HG02981 (cell line): ENCODE data around the gene JAM3.

Experiments used
- ATAC-seq: cut with Tn5 transposase; IDR thresholded peaks from one replicate; pipeline ENCODE4 v1.9.1; 2021; ENCODE audit warnings: mild to moderate bottlenecking, moderate library complexity; ENCODE audit not compliant: unreplicated experiment

JAM3 gene

GRCh38 chr11:134038897-134039470, 29.9 kb upstream of the JAM3 start:
- no peak for ATAC-seq

GRCh38 chr11:134039726-134040385, 29.0 kb upstream of the JAM3 start:
- ATAC-seq: no peak

DNA sequence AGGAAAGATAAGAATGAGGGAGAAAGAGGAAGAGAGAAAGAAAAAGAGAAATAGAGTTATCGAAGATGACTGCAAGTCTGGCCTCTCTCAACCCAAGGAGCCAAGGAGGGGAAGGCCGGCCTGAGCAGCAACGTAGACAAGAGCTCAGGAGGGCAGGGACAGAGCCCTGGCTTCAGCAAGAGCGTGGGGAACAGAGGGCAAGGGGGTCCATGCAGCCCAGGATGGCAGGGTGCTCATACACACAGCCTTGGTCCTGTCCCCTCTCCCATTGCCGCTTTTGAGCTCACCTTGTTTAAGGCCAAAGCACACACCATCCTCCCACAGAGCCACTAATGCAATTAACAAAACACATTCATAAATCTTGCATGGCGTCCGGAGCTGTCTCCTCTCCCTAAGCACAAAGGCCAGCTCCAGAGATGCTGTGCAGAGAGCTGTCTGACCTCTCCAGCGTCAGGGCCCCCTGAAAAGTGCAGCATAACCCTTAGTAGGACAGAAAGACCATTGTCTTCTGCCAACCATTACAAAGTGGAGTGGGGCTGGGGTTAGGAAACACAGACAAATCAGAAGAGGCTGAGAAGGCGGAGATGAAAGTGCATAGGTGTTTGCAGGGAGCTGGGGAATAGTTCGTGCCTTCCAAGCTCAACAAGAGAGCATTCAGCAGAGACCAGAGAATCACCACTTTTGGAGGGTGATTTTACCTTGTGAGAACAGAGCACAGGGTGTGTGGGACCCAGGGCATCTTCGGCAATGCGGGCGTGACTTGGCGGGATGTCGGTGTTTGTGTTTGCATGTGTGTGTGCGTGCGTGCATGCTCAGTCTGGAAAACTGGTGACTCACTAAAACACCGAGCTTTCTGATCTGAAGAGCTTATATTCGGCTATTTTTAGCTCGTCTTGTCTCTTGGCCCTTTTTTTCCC, 28.2 kb upstream of the JAM3 start:
- ATAC-seq: no peak

DNA sequence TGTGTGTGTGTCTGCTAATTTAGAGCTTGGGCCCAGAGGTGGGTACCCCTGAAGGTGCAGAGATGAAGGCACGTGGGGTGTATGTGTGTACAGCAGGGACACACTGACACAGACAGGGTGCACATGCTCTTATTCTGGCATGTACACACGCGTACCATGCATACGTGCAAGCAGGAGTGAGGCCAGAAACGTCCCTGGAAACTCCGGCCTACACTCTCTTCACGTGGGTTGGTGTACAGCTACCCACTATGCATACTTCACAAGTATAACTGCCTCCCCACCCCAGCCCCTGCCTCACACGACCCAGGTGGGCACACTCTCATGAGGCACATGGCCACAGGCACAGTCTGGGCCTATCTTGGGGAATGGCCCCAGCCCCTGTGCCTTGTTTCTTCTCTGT, 27.5 kb upstream of the JAM3 start:
- no peak for ATAC-seq

DNA sequence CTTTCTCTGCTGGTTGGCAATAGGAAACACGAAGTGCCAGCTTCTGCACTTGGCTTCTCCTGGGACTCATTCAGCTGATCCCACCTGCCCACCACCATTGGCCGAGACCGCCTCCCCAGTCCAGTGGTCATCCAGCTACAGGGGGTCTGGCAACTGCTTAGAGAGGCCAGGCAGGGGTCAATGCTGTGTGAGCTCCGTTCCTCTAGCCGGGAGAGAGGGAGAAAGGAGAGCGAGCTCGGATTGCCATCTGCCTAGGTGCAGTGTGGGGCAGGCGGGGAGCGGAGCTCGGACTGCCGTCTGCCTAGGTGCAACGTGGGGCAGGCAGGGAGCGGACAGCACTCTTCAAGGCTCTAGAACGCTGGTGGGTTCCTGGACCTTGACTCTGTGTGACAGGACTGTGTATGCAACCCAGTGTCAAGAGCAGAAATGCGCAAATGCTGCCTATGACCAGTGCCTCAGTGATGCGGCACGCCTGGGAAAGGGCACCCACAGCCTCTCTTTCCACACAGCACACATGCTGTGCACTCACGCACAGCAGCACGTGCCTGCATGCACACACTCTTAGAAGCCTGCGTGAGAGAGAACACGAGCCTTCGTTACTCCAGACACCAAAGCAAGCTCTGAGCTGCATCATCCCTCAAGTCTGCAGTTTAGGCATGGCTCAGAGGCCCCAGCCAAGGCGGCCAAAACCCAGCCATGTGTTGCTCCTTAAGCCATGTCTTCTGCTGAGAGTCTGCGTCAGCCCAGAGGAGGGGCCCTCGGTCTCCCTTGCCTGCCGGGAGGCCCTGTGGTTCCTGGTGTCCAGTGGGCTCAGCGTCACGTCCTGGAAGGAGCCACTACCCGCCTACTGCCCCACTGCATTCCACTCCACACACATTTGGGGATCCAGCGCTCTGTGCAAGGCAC, 26.8 kb upstream of the JAM3 start:
- no peak for ATAC-seq

GRCh38 chr11:134043821-134044420, 25.0 kb upstream of the JAM3 start:
- no peak for ATAC-seq

- ATAC-seq: no peak
These were observed 24.2 kb upstream of the JAM3 start for GRCh38 chr11:134044514-134045284.

- no peak for ATAC-seq
These were observed 22.9 kb upstream of the JAM3 start for GRCh38 chr11:134045799-134046635.

GRCh38 chr11:134046681-134047449, 22.0 kb upstream of the JAM3 start:
- ATAC-seq: no peak

- no peak for ATAC-seq
These were observed 21.3 kb upstream of the JAM3 start for GRCh38 chr11:134047586-134047999.

DNA sequence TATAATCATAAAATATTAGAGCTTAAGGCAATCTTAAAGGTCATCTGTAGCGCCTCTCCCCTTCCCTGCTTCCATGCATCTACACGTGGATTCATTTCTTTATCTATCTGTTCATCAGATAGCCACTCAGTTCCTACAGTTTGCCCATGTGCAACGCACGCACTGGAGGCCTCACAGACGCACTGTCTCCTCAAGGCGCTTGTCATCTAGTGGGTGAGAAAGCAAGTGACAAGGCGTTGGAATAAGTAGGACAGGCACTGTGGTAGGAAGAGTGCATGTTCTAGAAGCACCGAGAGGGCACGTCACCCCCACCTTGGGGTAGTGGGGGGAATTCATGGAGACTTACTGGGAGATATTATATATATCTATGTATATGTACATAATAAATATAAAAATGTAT, 20.8 kb upstream of the JAM3 start:
- no peak for ATAC-seq

- no peak for ATAC-seq
These were observed 19.6 kb upstream of the JAM3 start for GRCh38 chr11:134049303-134049702.

DNA sequence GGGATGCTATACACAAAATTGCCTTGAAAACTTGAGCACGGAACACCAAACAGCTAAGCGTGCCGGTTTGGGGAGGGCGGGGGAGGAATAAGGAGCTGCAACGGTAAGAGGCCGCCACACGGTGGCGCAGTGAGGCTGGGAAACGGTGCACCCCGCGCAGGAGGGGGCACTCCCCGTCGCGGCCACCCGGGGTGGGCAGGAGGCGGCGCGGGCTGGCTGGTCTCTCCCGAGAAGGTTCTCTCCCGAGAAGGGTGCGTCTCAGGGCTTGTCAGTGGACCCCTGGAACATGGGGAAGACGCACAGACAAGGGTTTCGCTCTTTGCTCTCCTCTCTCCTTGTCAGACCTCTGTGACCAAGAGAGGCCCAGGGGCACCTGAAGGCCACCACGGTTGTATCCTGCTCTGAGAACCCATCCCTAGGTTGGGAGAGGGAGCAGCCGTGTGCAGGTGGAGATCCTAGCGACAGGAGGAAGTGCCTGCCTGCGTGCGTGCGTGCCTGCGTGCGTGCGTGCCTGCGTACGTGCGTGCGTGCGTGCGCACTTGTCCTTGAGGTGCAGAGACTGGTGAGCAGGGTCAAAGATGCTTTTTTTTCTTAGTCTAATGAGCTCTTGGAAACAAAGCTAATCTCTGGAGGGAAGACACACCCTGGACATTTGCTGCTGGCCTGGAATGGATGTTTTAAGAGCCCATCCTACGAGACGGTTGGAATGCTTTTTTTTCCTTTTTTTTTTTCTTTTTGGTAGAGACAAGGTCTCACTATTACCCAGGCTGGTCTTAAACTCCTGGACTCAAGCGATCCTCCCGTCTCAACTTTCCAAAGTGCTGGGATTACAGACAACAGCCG, 18.1 kb upstream of the JAM3 start:
- ATAC-seq: peak; percentile 95

DNA sequence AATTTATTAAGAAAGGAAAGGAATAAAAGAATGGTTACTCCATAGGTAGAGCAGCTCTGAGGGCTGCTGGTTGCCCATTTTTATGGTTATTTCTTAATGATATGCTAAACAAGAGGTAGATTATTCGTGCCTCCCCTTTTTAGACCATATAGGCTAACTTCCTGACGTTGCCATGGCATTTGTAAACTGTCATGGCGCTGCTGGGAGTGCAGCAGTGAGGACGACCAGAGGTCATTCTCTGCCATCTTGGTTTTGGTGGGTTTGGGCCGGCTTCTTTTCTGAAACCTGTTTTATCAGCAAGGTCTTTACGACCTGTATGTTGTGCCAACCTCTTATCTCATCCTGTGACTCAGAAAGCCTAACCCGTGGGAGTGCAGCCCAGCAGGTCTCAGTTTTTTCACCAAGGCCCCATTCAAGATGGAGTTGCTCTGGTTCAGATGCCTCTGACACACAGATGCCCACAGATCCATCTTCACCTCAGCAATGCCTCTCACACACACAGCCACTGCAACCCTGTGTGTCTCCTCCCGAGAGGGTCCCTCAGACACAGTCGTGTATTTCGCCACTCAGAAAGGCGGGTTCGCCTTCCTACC, 16.4 kb upstream of the JAM3 start:
- ATAC-seq: no peak

GRCh38 chr11:134052988-134053945, 15.6 kb upstream of the JAM3 start:
- ATAC-seq: no peak

GRCh38 chr11:134055029-134055428, 13.8 kb upstream of the JAM3 start:
- no peak for ATAC-seq
